ENCODE data around the gene CAPN3.

- TF ChIP-seq CTCF (IDR thresholded peaks at IDR 0.05): no peak
- TF ChIP-seq POLR2A (IDR thresholded peaks at IDR 0.05): no peak
Observed at GRCh38 chr15:42355291-42355690, 4.0 kb upstream of the CAPN3 start.

All from esophagus squamous epithelium (tissue), 4 donors.